ENCODE results near the gene DOK4.

DOK4 gene

GRCh38 chr16:57435838-57436237, 50.5 kb downstream of the DOK4 start:
- TF ChIP-seq CTCF (IDR thresholded peaks at IDR 0.05; ENCODE audit: low read depth, low read length, missing control alignments): no peak

GRCh38 chr16:57434003-57434402, 52.3 kb downstream of the DOK4 start:
- no peak for TF ChIP-seq CTCF (IDR thresholded peaks at IDR 0.05; ENCODE audit: low read depth, low read length, missing control alignments)
- no peak overlapping the region for H3K4me3 ChIP-seq (ENCODE audit: low read depth, low read length)
- no peak for DNase-seq (ENCODE audit: low read depth)
- in situ Hi-C loops (cut with HindIII; ENCODE audit: low sequenced_read_pairs): no loop called here

More at GRCh38 chr16:57435838-57436237, 50.5 kb downstream of the DOK4 start:
- no peak for DNase-seq (ENCODE audit: low read depth)
- in situ Hi-C loops (cut with HindIII; ENCODE audit: low sequenced_read_pairs): no loop called here
- H3K4me3 ChIP-seq (ENCODE audit: low read depth, low read length): no peak overlapping the region

GRCh38 chr16:57432989-57433388, 53.3 kb downstream of the DOK4 start:
- TF ChIP-seq CTCF (IDR thresholded peaks at IDR 0.05; ENCODE audit: low read depth, low read length, missing control alignments): no peak
- in situ Hi-C loops (cut with HindIII; ENCODE audit: low sequenced_read_pairs): no loop called here
- no peak overlapping the region for H3K4me3 ChIP-seq (ENCODE audit: low read depth, low read length)
- DNase-seq (ENCODE audit: low read depth): no peak

GRCh38 chr16:57432505-57432904, 53.8 kb downstream of the DOK4 start:
- DNase-seq (ENCODE audit: low read depth): no peak

GRCh38 chr16:57430955-57431354, 55.3 kb downstream of the DOK4 start:
- no peak for TF ChIP-seq CTCF (IDR thresholded peaks at IDR 0.05; ENCODE audit: low read depth, low read length, missing control alignments)
- in situ Hi-C loops (cut with HindIII; ENCODE audit: low sequenced_read_pairs): no loop called here
- no peak overlapping the region for H3K4me3 ChIP-seq (ENCODE audit: low read depth, low read length)
- DNase-seq (ENCODE audit: low read depth): no peak

More at GRCh38 chr16:57432505-57432904, 53.8 kb downstream of the DOK4 start:
- H3K4me3 ChIP-seq (ENCODE audit: low read depth, low read length): no peak overlapping the region
- no peak for TF ChIP-seq CTCF (IDR thresholded peaks at IDR 0.05; ENCODE audit: low read depth, low read length, missing control alignments)
- in situ Hi-C loops (cut with HindIII; ENCODE audit: low sequenced_read_pairs): no loop called here

GRCh38 chr16:57427824-57428223, 58.5 kb downstream of the DOK4 start:
- in situ Hi-C loops (cut with HindIII; ENCODE audit: low sequenced_read_pairs): no loop called here
- TF ChIP-seq CTCF (IDR thresholded peaks at IDR 0.05; ENCODE audit: low read depth, low read length, missing control alignments): no peak
- no peak for DNase-seq (ENCODE audit: low read depth)
- no peak overlapping the region for H3K4me3 ChIP-seq (ENCODE audit: low read depth, low read length)

- in situ Hi-C loops (cut with HindIII; ENCODE audit: low sequenced_read_pairs): no loop called here
- no peak overlapping the region for H3K4me3 ChIP-seq (ENCODE audit: low read depth, low read length)
- TF ChIP-seq CTCF (IDR thresholded peaks at IDR 0.05; ENCODE audit: low read depth, low read length, missing control alignments): no peak
- no peak for DNase-seq (ENCODE audit: low read depth)
Measured at GRCh38 chr16:57427307-57427706, 59.0 kb downstream of the DOK4 start.
